ENCODE results near the gene OR5C1.
"Not testable (repeated sequence)": the region's sequence is repeated elsewhere in the genome, so short reads cannot be mapped to it uniquely, and the experiment has no call there.

OR5C1 gene

DNA sequence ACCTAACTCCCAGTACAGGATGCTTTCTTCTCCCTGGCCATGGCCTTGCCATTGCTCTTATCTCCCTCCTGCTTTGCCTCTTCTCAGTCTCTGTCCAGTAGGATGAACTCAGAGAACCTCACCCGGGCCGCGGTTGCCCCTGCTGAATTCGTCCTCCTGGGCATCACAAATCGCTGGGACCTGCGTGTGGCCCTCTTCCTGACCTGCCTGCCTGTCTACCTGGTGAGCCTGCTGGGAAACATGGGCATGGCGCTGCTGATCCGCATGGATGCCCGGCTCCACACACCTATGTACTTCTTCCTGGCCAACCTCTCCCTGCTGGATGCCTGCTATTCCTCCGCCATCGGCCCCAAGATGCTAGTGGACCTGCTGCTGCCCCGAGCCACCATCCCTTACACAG lies at the start of gene OR5C1:
Gene OR5C1, plus strand, starts transcription at position 103 of the 400 bp plus-strand sequence. Its CDS starts 0 bp downstream, at position 103.
- no peak for DNase-seq

DNA sequence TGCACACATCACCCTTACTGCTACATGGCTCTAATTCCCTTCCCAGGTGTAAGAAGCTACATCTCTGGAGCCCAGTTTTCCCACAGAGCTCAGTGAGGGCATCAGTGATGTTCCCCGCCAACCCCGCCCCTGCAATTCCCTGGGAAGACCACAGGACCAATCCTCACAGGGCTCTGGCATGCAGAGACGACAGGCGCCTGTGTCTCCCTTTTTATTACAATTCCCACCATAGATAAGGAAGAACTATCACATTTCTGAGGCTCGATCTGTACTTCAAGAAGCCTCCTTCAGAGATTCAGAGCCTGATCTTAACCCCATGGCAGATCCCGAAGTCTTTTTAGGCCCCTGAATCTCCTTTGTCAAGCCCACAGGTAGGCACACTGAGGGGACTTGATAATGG lies 46.7 kb upstream of the OR5C1 start, which contains the start of gene OR1L6:
Gene OR1L6, plus strand, starts transcription at position 301 of the 400 bp plus-strand sequence. CDS start 7,545 bp downstream, outside the sequence.
- no peak for DNase-seq

DNA sequence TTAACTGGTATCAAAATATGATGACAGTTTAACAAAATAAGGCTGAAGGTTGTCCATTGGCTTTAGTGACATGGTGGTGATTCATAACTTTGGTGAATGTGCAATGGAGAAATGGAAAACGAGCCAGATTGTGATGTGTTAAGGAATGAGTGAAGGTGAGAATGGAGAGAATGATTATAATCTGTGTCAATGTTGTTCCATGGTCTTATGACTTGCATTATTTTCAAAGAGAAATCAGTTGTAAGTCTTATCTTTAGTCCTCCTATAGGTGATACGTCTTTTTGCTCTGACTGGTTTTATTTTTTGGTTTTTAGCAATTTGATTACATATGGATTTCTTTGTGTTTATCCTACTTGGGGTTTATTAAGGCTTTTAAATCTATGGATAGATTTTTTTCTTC lies 33.9 kb upstream of the OR5C1 start:
- no peak for DNase-seq

GRCh38 chr9:122767817-122768216 lies 20.9 kb upstream of the OR5C1 start:
- DNase-seq: no peak

DNA sequence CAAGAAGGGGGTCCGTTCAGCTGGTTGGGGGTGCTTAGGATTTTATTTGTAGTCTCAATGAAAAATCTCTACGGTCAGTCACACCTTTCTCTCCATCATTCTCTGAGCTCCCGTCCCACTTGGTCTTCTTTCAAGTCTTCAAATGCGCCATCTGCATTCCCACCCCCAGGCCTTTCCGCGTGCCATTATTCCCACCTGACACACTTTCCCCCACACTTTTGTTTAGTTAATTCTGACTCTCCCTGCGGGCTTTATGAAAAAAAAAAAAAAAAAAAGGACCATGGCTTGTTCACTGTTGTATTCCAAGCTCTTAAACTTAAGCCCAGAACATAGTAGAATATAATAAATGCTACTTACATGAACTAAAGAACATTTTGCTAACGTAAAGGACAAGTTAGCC lies 11.7 kb upstream of the OR5C1 start:
- DNase-seq: no peak

- DNase-seq: no peak
These were observed 10.7 kb upstream of the OR5C1 start for GRCh38 chr9:122777935-122778627.

DNA sequence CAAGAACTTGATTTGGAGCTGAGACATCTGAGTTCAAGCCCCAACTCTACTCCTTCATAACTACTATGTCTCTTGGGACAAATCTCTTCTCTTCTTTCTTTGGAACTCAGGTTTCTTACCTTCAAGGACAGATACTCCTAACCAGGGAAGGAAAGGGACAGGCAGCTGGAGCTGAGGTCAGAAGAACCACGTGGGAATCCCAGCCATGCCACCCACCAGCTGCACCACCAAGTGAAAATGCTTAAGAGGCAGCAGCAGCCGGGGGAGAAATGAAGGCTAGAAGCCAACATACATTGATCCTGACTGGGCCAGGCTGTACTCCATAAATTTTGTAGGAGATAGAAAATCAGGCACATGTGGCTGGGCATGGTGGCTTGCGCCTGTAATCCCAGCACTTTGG lies 9.6 kb upstream of the OR5C1 start:
- no peak for DNase-seq

GRCh38 chr9:122780026-122780425 lies 8.7 kb upstream of the OR5C1 start:
- no peak for DNase-seq

GRCh38 chr9:122781671-122782070 lies 7.1 kb upstream of the OR5C1 start:
- no peak for DNase-seq

DNA sequence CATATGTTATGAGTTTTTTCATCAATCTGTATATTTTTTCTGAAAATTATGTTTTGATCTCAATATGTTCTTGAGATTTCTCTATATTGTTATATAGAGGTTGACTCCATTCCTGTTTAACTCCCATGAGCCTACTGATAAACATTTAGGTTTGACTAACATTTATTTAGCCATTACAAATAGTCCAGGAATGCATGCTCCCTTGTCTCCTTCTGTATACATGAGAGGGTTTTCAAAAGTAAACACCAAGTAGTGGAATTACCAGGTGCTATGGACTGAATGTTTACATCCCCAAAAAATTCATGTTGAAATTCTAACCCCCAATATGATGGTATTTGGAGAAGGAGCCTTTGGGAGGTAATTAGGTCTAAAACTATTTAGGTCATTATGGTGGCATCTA lies 3.5 kb upstream of the OR5C1 start:
- no peak for DNase-seq

DNA sequence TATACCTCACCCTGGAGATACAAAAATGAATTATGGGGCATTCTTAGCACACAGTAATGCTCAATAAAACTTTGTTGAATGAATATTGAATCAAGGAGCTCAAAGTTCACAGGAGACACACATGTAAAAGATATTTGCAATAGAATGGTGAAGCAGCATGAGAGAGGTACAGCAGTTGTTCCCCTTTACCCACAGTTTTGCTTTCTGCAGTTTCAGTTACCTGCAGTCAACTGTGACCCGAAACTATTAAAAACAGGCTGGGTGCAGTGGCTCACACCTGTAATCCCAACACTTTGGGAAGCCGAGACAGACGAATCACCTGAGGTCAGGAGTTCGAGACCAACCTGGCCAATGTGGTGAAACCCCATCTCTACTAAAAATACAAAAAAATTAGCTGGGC lies 2.4 kb upstream of the OR5C1 start:
- DNase-seq: no peak

GRCh38 chr9:122789256-122790046 lies 718 bp downstream of the OR5C1 start:
- no peak for DNase-seq

DNA sequence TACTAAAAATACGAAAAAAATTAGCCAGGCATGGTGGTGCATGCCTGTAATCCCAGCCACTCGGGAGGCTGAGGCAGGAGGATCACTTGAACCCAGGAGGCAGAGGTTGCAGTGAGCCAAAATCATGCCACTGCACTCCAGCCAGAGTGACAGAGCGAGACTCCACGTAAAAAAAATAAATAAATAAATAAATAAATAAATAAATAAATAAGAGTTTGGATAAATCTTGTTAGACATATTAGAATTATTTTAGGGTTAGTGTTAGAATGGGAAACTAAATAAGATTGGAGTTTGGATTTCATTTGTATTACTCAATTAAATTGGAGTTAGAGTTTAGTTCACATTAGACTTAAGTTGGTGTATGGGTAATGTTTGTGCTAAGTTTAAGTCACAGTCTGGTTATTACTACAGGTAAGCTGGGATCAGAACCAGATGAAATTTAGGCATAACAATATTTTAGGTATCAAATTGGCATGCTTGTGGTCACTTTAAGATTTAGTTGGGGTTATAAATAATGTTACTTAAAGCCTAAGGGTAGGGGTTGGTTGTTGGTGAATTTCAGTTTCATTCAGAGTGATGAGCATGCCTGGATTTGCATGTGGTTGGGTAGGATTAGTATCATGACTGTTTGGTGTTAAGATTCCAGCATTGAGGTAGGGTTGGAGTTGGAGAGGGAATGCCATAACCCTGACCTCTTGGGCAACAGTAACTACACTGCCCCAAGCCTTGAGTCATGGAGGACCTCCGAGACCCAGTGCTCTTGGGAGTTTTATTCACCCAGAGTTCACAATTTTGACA lies 3.3 kb downstream of the OR5C1 start:
- no peak for DNase-seq

- DNase-seq: no peak
These were observed 8.8 kb downstream of the OR5C1 start for GRCh38 chr9:122797316-122798063.

DNA sequence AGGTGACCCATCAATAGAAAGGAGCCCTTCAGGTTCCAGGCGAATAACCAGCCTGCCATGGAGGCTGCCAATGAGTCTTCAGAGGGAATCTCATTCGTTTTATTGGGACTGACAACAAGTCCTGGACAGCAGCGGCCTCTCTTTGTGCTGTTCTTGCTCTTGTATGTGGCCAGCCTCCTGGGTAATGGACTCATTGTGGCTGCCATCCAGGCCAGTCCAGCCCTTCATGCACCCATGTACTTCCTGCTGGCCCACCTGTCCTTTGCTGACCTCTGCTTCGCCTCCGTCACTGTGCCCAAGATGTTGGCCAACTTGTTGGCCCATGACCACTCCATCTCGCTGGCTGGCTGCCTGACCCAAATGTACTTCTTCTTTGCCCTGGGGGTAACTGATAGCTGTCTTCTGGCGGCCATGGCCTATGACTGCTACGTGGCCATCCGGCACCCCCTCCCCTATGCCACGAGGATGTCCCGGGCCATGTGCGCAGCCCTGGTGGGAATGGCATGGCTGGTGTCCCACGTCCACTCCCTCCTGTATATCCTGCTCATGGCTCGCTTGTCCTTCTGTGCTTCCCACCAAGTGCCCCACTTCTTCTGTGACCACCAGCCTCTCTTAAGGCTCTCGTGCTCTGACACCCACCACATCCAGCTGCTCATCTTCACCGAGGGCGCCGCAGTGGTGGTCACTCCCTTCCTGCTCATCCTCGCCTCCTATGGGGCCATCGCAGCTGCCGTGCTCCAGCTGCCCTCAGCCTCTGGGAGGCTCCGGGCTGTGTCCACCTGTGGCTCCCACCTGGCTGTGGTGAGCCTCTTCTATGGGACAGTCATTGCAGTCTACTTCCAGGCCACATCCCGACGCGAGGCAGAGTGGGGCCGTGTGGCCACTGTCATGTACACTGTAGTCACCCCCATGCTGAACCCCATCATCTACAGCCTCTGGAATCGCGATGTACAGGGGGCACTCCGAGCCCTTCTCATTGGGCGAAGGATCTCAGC lies 11.6 kb downstream of the OR5C1 start, which contains the start of gene OR1K1:
Gene OR1K1, plus strand, starts transcription at position 58 of the 995 bp plus-strand sequence. Its CDS starts 0 bp downstream, at position 58.
- no peak for DNase-seq

DNA sequence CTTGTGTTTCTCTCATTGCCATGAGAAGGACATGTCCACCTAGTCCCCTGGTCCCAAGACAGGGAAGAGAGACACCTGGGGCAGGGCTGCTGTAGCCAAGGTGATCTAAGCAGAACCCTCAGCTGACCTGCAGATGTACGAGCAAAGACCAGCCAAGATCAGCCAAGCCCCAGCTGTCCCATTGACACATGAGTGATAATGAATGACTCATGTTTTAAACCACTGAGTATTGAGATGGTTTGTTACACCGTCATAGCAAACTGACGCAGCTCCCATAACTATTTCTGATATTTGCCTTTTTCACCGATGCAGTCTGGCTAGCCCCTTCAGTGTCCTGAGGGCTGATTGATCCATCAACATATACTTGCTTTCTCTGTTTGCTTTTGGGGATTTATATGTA lies 17.9 kb downstream of the OR5C1 start:
- DNase-seq: no peak

DNA sequence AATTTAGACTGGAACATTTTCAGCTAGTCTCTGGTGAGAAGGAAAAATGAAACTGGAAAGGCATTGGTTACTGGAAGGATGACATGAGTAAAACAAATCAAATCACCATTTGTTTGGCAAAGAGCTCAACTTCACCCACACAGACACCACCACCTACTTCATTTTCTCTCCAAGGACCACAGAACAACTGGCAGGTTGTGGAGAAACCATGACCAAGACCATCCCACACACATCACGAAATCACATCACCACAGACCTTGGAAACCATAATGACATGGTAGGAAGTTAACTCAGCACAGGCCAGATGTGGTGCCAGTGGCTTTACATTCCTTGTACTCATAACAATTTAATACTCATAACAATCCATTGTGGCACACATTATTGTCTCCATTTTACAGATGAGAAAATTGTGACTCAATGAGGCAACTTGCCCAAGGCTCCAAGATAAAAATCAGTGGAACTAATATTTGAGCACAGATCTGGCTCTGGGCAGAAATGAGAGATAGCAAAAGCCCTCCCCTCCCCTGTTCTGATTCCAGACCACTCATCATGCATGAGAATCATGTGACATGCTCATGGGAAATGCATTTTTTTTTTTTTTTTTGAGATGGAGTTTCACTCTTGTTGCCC lies 18.7 kb downstream of the OR5C1 start:
- no peak for DNase-seq

GRCh38 chr9:122808141-122808540 lies 19.4 kb downstream of the OR5C1 start:
- no peak for DNase-seq

DNA sequence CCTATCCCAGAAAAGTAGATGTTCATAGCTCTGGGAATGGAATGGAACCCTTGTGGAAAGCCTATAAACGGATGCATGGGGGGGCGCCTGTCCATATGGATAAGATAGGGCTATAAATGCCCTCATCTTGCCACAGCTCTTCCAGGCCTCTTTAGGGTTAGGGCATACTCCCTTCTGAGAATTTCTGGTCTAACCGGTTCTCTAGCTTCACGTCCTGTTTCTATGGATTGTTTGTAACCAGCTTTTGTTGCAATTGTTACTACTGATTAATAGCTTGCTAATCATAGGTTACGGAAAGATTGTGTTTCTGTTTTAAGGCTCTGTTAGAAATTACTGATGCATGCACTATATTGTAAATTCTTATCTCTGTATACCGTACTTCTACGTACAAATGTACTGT lies 20.5 kb downstream of the OR5C1 start:
- DNase-seq: not testable (repeated sequence)

DNA sequence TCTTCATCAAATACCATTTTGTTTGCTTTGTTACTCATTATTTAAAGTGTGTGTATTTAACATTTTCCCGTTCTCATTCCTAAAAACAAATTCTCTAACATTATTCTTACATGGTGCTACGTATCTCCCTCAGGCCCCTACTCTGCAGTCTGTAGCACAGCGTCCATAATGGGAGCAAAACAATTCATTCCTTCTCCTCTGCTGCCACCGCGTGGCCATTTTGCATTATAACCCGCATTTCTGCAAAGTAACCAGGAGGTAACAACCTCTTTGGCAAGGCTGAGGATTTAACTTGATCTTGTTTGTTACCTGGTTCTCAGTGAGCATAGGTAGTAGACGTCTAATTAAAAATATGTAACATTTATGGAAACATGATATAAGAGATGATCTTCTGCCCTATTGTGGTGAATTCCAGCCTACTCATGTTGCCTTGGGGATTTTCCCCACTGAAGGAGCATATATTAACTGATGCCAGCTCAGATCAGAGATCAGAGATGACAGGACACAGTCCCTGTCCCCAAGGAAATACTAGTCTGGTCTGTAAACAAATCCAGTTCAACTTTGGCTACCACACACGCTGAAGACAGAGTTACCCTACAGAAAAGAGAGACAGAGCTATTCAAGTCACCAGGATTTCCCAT lies 21.7 kb downstream of the OR5C1 start:
- DNase-seq: peak; percentile 70

Measured in CD4-positive, alpha-beta T cell treated with Interferon gamma for 1 hour (primary cell).